OCI-LY3 (cell line): ENCODE measurements around the gene ILF2.
"Not testable (repeated sequence)": the region's sequence is repeated elsewhere in the genome, so short reads cannot be mapped to it uniquely, and the experiment has no call there.

ENCODE experiments used
- H2AFZ ChIP-seq: fragments of 200-600, 300-600 bp; shearing (Covaris generic); 2 replicates; pipeline ENCODE4 v1.6.0; 2014; ENCODE audit warnings: antibody characterized with exemption, low read depth, low read length
- H3K27ac ChIP-seq: fragments of 200-600, 300-600 bp; sonication (generic); 2 replicates; pipeline ENCODE4 v1.5.1; 2014; ENCODE audit warnings: mild to moderate bottlenecking, low read length, moderate library complexity, mixed read lengths
- H3K27me3 ChIP-seq: fragments of 200-600, 300-600 bp; sonication (generic); 2 replicates; pipeline ENCODE4 v1.6.1; 2014; ENCODE audit warnings: low read depth, low read length, mixed read lengths
- H3K36me3 ChIP-seq: fragments of 200-600, 300-600 bp; sonication (generic); replicated peaks from 2 replicates; pipeline ENCODE3; 2014; ENCODE audit warnings: low read depth, low read length, mixed read lengths
- H3K4me1 ChIP-seq: fragments of 300-600, 200-600 bp; sonication (generic); 2 replicates; pipeline ENCODE4 v1.6.1; 2014; ENCODE audit warnings: low read length, mixed read lengths
- H3K4me2 ChIP-seq: fragments of 200-600, 300-600 bp; sonication (generic); 2 replicates; pipeline ENCODE4 v1.6.1; 2014; ENCODE audit warnings: low read length, mixed read lengths
- H3K4me3 ChIP-seq: fragments of 300-600, 200-600 bp; sonication (generic); 2 replicates; pipeline ENCODE4 v1.5.1; 2014; ENCODE audit warnings: antibody characterized with exemption, mild to moderate bottlenecking, low read length, moderate library complexity
- H3K79me2 ChIP-seq: fragments of 300-600, 200-600 bp; shearing (Covaris generic); 2 replicates; pipeline ENCODE4 v1.6.1; 2014; ENCODE audit warnings: mild to moderate bottlenecking, low read length, mixed read lengths
- H3K9ac ChIP-seq: fragments of 300-600, 200-600 bp; shearing (Covaris generic); 2 replicates; pipeline ENCODE4 v1.6.0; 2014; ENCODE audit warnings: mild to moderate bottlenecking, low read length, moderate library complexity
- H3K9me3 ChIP-seq: fragments of 200-600, 300-600 bp; shearing (Covaris generic); 2 replicates; pipeline ENCODE4 v1.6.1; 2014; ENCODE audit warnings: low read length, mixed read lengths; ENCODE audit not compliant: insufficient read depth
- H4K20me1 ChIP-seq: fragments of 200-600, 300-600 bp; sonication (generic); 2 replicates; pipeline ENCODE4 v1.6.1; 2016; ENCODE audit warnings: low read length, mixed read lengths; ENCODE audit not compliant: insufficient read depth
- EZH2phosphoT487 ChIP-seq: fragments of 200-600 bp; shearing (Covaris generic); IDR thresholded peaks from 2 replicates; pipeline ENCODE4 v1.6.1; 2018; ENCODE audit warnings: antibody characterized with exemption, mixed run types, low read depth
- TF ChIP-seq, protein P1 (sequence below): fragments of 200-600, 300-600 bp; sonication (generic); IDR thresholded peaks from 2 replicates; pipeline ENCODE4 v1.5.1; 2014; ENCODE audit warnings: antibody characterized with exemption, low read length, low read depth

The ILF2 gene

GRCh38 chr1:153643100-153643499 lies 27.7 kb downstream of the ILF2 start:
- Histone ChIP-seq H3K9ac (no peak overlapping the region), H3K27me3 (no peaks in the 10 kb centered on the region), H3K27ac (no peak overlapping the region), H3K4me3 (no peak overlapping the region), H3K4me2 (no peak overlapping the region), H3K79me2 (peaks cover 43% of the 10 kb centered on the region), H4K20me1 (peaks cover 10% of the 10 kb centered on the region; the same call in 1 of the 2 replicates), H3K9me3 (no peaks in the 10 kb centered on the region), H3K4me1 (no peaks in the 10 kb centered on the region), H3K36me3 (peaks cover 86% of the 10 kb centered on the region), H2AFZ (no peak overlapping the region)
- no peak for TF ChIP-seq EZH2phosphoT487
- TF ChIP-seq, protein P1, sequence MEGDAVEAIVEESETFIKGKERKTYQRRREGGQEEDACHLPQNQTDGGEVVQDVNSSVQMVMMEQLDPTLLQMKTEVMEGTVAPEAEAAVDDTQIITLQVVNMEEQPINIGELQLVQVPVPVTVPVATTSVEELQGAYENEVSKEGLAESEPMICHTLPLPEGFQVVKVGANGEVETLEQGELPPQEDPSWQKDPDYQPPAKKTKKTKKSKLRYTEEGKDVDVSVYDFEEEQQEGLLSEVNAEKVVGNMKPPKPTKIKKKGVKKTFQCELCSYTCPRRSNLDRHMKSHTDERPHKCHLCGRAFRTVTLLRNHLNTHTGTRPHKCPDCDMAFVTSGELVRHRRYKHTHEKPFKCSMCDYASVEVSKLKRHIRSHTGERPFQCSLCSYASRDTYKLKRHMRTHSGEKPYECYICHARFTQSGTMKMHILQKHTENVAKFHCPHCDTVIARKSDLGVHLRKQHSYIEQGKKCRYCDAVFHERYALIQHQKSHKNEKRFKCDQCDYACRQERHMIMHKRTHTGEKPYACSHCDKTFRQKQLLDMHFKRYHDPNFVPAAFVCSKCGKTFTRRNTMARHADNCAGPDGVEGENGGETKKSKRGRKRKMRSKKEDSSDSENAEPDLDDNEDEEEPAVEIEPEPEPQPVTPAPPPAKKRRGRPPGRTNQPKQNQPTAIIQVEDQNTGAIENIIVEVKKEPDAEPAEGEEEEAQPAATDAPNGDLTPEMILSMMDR, result no peak

GRCh38 chr1:153642161-153642560 lies 28.6 kb downstream of the ILF2 start:
- H3K36me3 ChIP-seq, result peaks cover 88% of the 10 kb centered on the region
- H3K27me3 ChIP-seq, result no peaks in the 10 kb centered on the region
- H3K9ac ChIP-seq, result no peak overlapping the region
- H3K27ac ChIP-seq, result no peak overlapping the region
- no peaks in the 10 kb centered on the region for H3K4me1 ChIP-seq
- no peaks in the 10 kb centered on the region for H3K9me3 ChIP-seq
- H3K79me2 ChIP-seq, result peaks cover 52% of the 10 kb centered on the region
- no peak for TF ChIP-seq EZH2phosphoT487
- TF ChIP-seq, protein P1, result no peak
- no peak overlapping the region for H3K4me3 ChIP-seq
- H4K20me1 ChIP-seq, result peaks cover 10% of the 10 kb centered on the region; the same call in 1 of the 2 replicates
- H3K4me2 ChIP-seq, result no peak overlapping the region
- no peak overlapping the region for H2AFZ ChIP-seq

DNA sequence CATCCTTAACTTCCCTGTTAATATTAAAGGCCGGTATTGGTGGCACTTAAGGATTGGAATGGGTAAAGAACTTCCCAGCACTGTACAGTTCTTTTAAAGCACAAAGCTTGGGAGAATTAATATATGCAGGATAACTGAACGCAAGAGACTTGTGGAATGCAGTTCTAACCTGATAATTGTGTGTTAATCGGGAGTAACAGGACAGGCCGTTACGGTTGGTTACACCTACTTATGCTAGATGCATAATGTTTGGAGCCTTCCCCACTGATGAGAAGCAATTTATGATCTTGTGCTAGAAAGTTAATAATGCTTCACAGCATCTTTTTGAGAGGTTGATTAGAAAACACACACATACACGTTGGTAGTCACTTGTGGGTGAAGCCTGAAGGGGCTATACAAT lies 29.9 kb downstream of the ILF2 start:
- H3K9ac ChIP-seq, result no peak overlapping the region
- H3K36me3 ChIP-seq, result peaks cover 90% of the 10 kb centered on the region
- H2AFZ ChIP-seq, result no peak overlapping the region
- peaks cover 10% of the 10 kb centered on the region; the same call in 1 of the 2 replicates for H4K20me1 ChIP-seq
- H3K79me2 ChIP-seq, result peaks cover 65% of the 10 kb centered on the region
- no peaks in the 10 kb centered on the region for H3K27me3 ChIP-seq
- no peaks in the 10 kb centered on the region for H3K9me3 ChIP-seq
- TF ChIP-seq, protein P1, result no peak
- TF ChIP-seq EZH2phosphoT487, result no peak
- no peak overlapping the region for H3K27ac ChIP-seq
- peaks cover 3% of the 10 kb centered on the region for H3K4me1 ChIP-seq
- no peak overlapping the region for H3K4me2 ChIP-seq
- H3K4me3 ChIP-seq, result no peak overlapping the region

- H2AFZ ChIP-seq, H4K20me1 ChIP-seq, H3K4me1 ChIP-seq, H3K9me3 ChIP-seq, H3K4me2 ChIP-seq, H3K4me3 ChIP-seq, H3K9ac ChIP-seq, H3K27me3 ChIP-seq, H3K27ac ChIP-seq: not testable (repeated sequence)
- H3K36me3 ChIP-seq, result peaks cover 86% of the 10 kb centered on the region
- H3K79me2 ChIP-seq, result peaks cover 71% of the 10 kb centered on the region
Measured at GRCh38 chr1:153640213-153640612, 30.6 kb downstream of the ILF2 start.

GRCh38 chr1:153639280-153639679 lies 31.5 kb downstream of the ILF2 start:
- Histone ChIP-seq H3K9ac (no peak overlapping the region), H3K4me3 (no peak overlapping the region), H3K27ac (no peak overlapping the region), H3K27me3 (no peaks in the 10 kb centered on the region), H3K36me3 (peaks cover 77% of the 10 kb centered on the region), H3K4me2 (no peak overlapping the region), H2AFZ (no peak overlapping the region), H4K20me1 (peaks cover 10% of the 10 kb centered on the region; the same call in 1 of the 2 replicates), H3K9me3 (no peaks in the 10 kb centered on the region), H3K79me2 (peaks cover 81% of the 10 kb centered on the region), H3K4me1 (peaks cover 9% of the 10 kb centered on the region)
- TF ChIP-seq, protein P1, result no peak
- no peak for TF ChIP-seq EZH2phosphoT487
